Body of pancreas (tissue), 4 donors: ENCODE measurements around the gene IFTAP.

ENCODE experiments used
- CTCF ChIP-seq, 7 experiments: fragments of 450-650 bp in 4 of 7; fragments of 200-600 bp in 3 of 7; sonication (generic) in 3 of 7; IDR thresholded peaks; one replicate each; pipeline ENCODE4 v1.5.1; 2016 to 2019; ENCODE audit warnings: antibody characterized with exemption in 7 of 7
- POLR2A ChIP-seq, 3 donors: fragments of 450-650 bp; IDR thresholded peaks; one replicate each; pipeline ENCODE4 v1.6.1; 2016; ENCODE audit warnings: antibody characterized with exemption in 3 of 3, mild to moderate bottlenecking in 2 of 3

GRCh38 chr11:36565031-36565610 is 29.2 kb upstream of the IFTAP start:
- TF ChIP-seq CTCF (IDR thresholded peaks at IDR 0.05) (no peak), POLR2A (IDR thresholded peaks at IDR 0.05) (no peak)
